Measurements from ENCODE around the gene SLC35C1. TPM values are rescaled to one million over a fixed set of nuclear protein-coding genes. Genes with fewer than 3 reads are reported as not detected.

The SLC35C1 gene
- total and polyA plus RNA-seq, 2 donors (not counting 3 experiments of a cell fraction or from before 2014, with no cell fraction given), result 8.5 to 19.8 TPM

GRCh38 chr11:45859661-45860140, 54.8 kb downstream of the SLC35C1 start:
- no peak overlapping the region for H2AFZ ChIP-seq (ENCODE audit: low read depth, low read length)
- FAIRE-seq (no peak), DNase-seq (ENCODE audit: low read depth, low spot score) (peak; percentile 85)
- CTCF ChIA-PET, result interaction anchor here (0.9 to 1.7 kb wide), 4 partner anchors 9 to 18 kb away, joined by 3 to 5 read pairs (median 4); no protein-coding TSS in a partner anchor
- H3K27me3 ChIP-seq (ENCODE audit: control insufficient read depth in 2 of 2, insufficient read depth in 2 of 2, low read length in 2 of 2), result no peaks in the 10 kb centered on the region
- TF ChIP-seq GATA2 (IDR thresholded peaks at IDR 0.05; ENCODE audit: insufficient read depth, insufficient read length, low read depth, low read length), result no peak
- no peak for TF ChIP-seq JUN (IDR thresholded peaks at IDR 0.05; ENCODE audit: borderline replicate concordance, insufficient read depth, insufficient read length, low read depth)
- no peak for TF ChIP-seq EZH2 (IDR thresholded peaks at IDR 0.05; ENCODE audit: borderline replicate concordance, low read depth, low read length, severe bottlenecking)
- TF ChIP-seq CTCF (IDR thresholded peaks at IDR 0.05; ENCODE audit: extremely low read depth in 1 of 2, insufficient read depth in 1 of 2, low read depth in 1 of 2, low read length in 2 of 2), result no peak
- TF ChIP-seq POLR2AphosphoS5 (IDR thresholded peaks at IDR 0.05; ENCODE audit: insufficient read depth, low read depth, low read length), result no peak
- no peak for TF ChIP-seq MAX (IDR thresholded peaks at IDR 0.05; ENCODE audit: insufficient read depth, insufficient read length)
- TF ChIP-seq POLR2A (IDR thresholded peaks at IDR 0.05; ENCODE audit: low read depth, low read length), result no peak
- TF ChIP-seq MYC (IDR thresholded peaks at IDR 0.05; ENCODE audit: low read depth, low read length), result no peak
- TF ChIP-seq FOS (IDR thresholded peaks at IDR 0.05; ENCODE audit: borderline replicate concordance, insufficient read depth, low read length), result no peak
- dilution Hi-C loops (cut with MboI; ENCODE audit: extremely low pct_ligation_motif_present, low sequenced_read_pairs) (no loop called here), intact Hi-C loops (cut with micrococcal nuclease) (no loop called here)
- peaks cover 0 to 12% of the 10 kb centered on the region in 2 experiments for H3K36me3 ChIP-seq (ENCODE audit: control insufficient read depth in 2 of 2, extremely low read depth in 1 of 2, insufficient read depth in 2 of 2, low read length in 2 of 2)
- H3K9me3 ChIP-seq (replicated peaks; ENCODE audit: control insufficient read depth, insufficient read depth, low read length), result no peaks in the 10 kb centered on the region
- no peaks in the 10 kb centered on the region for H3K9me1 ChIP-seq (replicated peaks; ENCODE audit: control insufficient read depth, extremely low read depth, insufficient read depth, low read length)
- H3K4me3 ChIP-seq (replicated peaks in 1 of 3; ENCODE audit: insufficient read depth in 1 of 3, low read depth in 1 of 3, low read length in 3 of 3), result no peak overlapping the region
- no peaks in the 10 kb centered on the region for H4K20me1 ChIP-seq (replicated peaks; ENCODE audit: control insufficient read depth, extremely low read depth, insufficient read depth, low read length)
- H3K9ac ChIP-seq (replicated peaks; ENCODE audit: extremely low read depth, insufficient read depth, low read length), result no peak overlapping the region
- H3K4me1 ChIP-seq (ENCODE audit: control insufficient read depth, extremely low read depth, insufficient read depth, low read length), result peaks cover 28% of the 10 kb centered on the region
- BruUV-seq (replicated peaks), result no TSS peak
- no peaks in the 10 kb centered on the region for H3K79me2 ChIP-seq (ENCODE audit: control insufficient read depth, insufficient read depth, low read length)
- H3K4me2 ChIP-seq (ENCODE audit: insufficient read depth, low read length), result no peak overlapping the region
- no peak overlapping the region for H3K27ac ChIP-seq (ENCODE audit: insufficient read depth, low read depth, low read length)
- POLR2A ChIA-PET, result interaction anchor here (0.7 kb wide), 1 partner anchor 713 kb away, joined by 3 read pairs; no protein-coding TSS in a partner anchor
